Measurements from ENCODE around the gene CNTN3.

- TF ChIP-seq, protein P1, sequence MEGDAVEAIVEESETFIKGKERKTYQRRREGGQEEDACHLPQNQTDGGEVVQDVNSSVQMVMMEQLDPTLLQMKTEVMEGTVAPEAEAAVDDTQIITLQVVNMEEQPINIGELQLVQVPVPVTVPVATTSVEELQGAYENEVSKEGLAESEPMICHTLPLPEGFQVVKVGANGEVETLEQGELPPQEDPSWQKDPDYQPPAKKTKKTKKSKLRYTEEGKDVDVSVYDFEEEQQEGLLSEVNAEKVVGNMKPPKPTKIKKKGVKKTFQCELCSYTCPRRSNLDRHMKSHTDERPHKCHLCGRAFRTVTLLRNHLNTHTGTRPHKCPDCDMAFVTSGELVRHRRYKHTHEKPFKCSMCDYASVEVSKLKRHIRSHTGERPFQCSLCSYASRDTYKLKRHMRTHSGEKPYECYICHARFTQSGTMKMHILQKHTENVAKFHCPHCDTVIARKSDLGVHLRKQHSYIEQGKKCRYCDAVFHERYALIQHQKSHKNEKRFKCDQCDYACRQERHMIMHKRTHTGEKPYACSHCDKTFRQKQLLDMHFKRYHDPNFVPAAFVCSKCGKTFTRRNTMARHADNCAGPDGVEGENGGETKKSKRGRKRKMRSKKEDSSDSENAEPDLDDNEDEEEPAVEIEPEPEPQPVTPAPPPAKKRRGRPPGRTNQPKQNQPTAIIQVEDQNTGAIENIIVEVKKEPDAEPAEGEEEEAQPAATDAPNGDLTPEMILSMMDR (IDR thresholded peaks at IDR 0.05) = no peak
- no peak for TF ChIP-seq POLR2A (IDR thresholded peaks at IDR 0.05)
Observed at GRCh38 chr3:74631351-74632140, 17.1 kb upstream of the CNTN3 start.
